Measurements from ENCODE around the gene NDST3. TPM values are rescaled to one million over a fixed set of nuclear protein-coding genes. Genes with fewer than 3 reads are reported as not detected.

NDST3 gene
- total RNA-seq, 2 experiments from 2014 or later: not detected

GRCh38 chr4:118005883-118006282 is 28.4 kb upstream of the NDST3 start:
- Mint-ChIP-seq H3K27me3 (no peaks in the 10 kb centered on the region), H3K4me1 (ENCODE audit: low read depth) (no peaks in the 10 kb centered on the region), H3K27ac (no peak overlapping the region), H3K36me3 (ENCODE audit: low read depth) (no peaks in the 10 kb centered on the region), H3K4me3 (no peak overlapping the region), H3K9me3 (no peaks in the 10 kb centered on the region)
- POLR2A ChIA-PET: no interaction called here
- DNase-seq (no peak), ATAC-seq (no peak)
- TF ChIP-seq CTCF (IDR thresholded peaks at IDR 0.05): no peak
- intact Hi-C loops (cut with micrococcal nuclease): no loop called here
- CTCF ChIA-PET: interaction anchor here (0.7 to 1.9 kb wide), 2 partner anchors 18 to 48 kb away, joined by 3 to 5 read pairs; no protein-coding TSS in a partner anchor

GRCh38 chr4:118012142-118012541 is 22.1 kb upstream of the NDST3 start:
- no peak overlapping the region for H3K27ac Mint-ChIP-seq
- H3K9me3 Mint-ChIP-seq: no peaks in the 10 kb centered on the region
- H3K4me1 Mint-ChIP-seq (ENCODE audit: low read depth): no peaks in the 10 kb centered on the region
- ChIA-PET POLR2A (no interaction called here), CTCF (interaction anchor here (0.9 to 1.1 kb wide), 2 partner anchors 14 to 25 kb away, joined by 3 read pairs; no protein-coding TSS in a partner anchor)
- no peak for DNase-seq
- H3K4me3 Mint-ChIP-seq: no peak overlapping the region
- intact Hi-C loops (cut with micrococcal nuclease): no loop called here
- no peak for TF ChIP-seq CTCF (IDR thresholded peaks at IDR 0.05)
- no peaks in the 10 kb centered on the region for H3K27me3 Mint-ChIP-seq
- ATAC-seq: no peak
- H3K36me3 Mint-ChIP-seq (ENCODE audit: low read depth): no peaks in the 10 kb centered on the region

- no peak for TF ChIP-seq CTCF (IDR thresholded peaks at IDR 0.05)
- H3K27ac Mint-ChIP-seq: no peak overlapping the region
- ChIA-PET CTCF (no interaction called here), POLR2A (no interaction called here)
- no peaks in the 10 kb centered on the region for H3K36me3 Mint-ChIP-seq (ENCODE audit: low read depth)
- no peak for ATAC-seq
- DNase-seq: no peak
- H3K27me3 Mint-ChIP-seq: no peaks in the 10 kb centered on the region
- no peaks in the 10 kb centered on the region for H3K9me3 Mint-ChIP-seq
- H3K4me1 Mint-ChIP-seq (ENCODE audit: low read depth): no peaks in the 10 kb centered on the region
- intact Hi-C loops (cut with micrococcal nuclease): no loop called here
- no peak overlapping the region for H3K4me3 Mint-ChIP-seq
Observed at GRCh38 chr4:118014831-118015230, 19.5 kb upstream of the NDST3 start.

- TF ChIP-seq CTCF (IDR thresholded peaks at IDR 0.05): no peak
- no peak overlapping the region for H3K27ac Mint-ChIP-seq
- H3K4me3 Mint-ChIP-seq: no peak overlapping the region
- ATAC-seq (no peak), DNase-seq (no peak)
- no peaks in the 10 kb centered on the region for H3K36me3 Mint-ChIP-seq (ENCODE audit: low read depth)
- CTCF ChIA-PET: no interaction called here
- peaks cover 6% of the 10 kb centered on the region for H3K4me1 Mint-ChIP-seq (ENCODE audit: low read depth)
- H3K27me3 Mint-ChIP-seq: no peaks in the 10 kb centered on the region
- intact Hi-C loops (cut with micrococcal nuclease): no loop called here
- POLR2A ChIA-PET: no interaction called here
- no peaks in the 10 kb centered on the region for H3K9me3 Mint-ChIP-seq
Observed at GRCh38 chr4:118018381-118019145, 15.7 kb upstream of the NDST3 start.

GRCh38 chr4:118026806-118027205 is 7.5 kb upstream of the NDST3 start:
- no peak for TF ChIP-seq CTCF (IDR thresholded peaks at IDR 0.05)
- DNase-seq (no peak), ATAC-seq (no peak)
- no peak overlapping the region for H3K4me3 Mint-ChIP-seq
- H3K36me3 Mint-ChIP-seq (ENCODE audit: low read depth): no peaks in the 10 kb centered on the region
- intact Hi-C loops (cut with micrococcal nuclease): no loop called here
- peaks cover 6% of the 10 kb centered on the region for H3K4me1 Mint-ChIP-seq (ENCODE audit: low read depth)
- H3K9me3 Mint-ChIP-seq: no peaks in the 10 kb centered on the region
- no peak overlapping the region for H3K27ac Mint-ChIP-seq
- ChIA-PET CTCF (interaction anchor here (0.7 kb wide), 1 partner anchor 14 kb away, joined by 3 read pairs; no protein-coding TSS in a partner anchor), POLR2A (no interaction called here)
- peaks cover 3% of the 10 kb centered on the region for H3K27me3 Mint-ChIP-seq

Measured in activated CD8-positive, alpha-beta T cell treated with anti-CD3 and anti-CD28 coated beads for 36 hours (primary cell).